Fibroblast of villous mesenchyme (primary cell): Measurements from ENCODE around the gene ARID1B. TPM values are rescaled to one million over a fixed set of nuclear protein-coding genes. Genes with fewer than 3 reads are reported as not detected.
A peak's percentile ranks its signal among the peaks of the same experiment; 100 is the strongest.

Source experiments
- DNase-seq: peaks from one replicate; pipeline ENCODE4 v3.0.0-alpha.2; 2010; ENCODE audit warnings: low read depth
- H3K4me3 ChIP-seq: 2 replicates; pipeline ENCODE4 v1.5.1; 2011; ENCODE audit warnings: low read depth, mild to moderate bottlenecking, low read length
- total RNA-seq: library from RNA; depleted of rRNA; stranded (reverse); fragments of >200 nt; gene quantifications from 2 replicates; pipeline ENCODE4 v1.2.3, GENCODE V29; 2012
- TF ChIP-seq, protein P1 (sequence below): IDR thresholded peaks from 2 replicates; pipeline ENCODE4 v1.5.1; 2012; ENCODE audit warnings: low read depth, mild to moderate bottlenecking, low read length; ENCODE audit not compliant: insufficient read depth

ARID1B gene
- total RNA-seq, 1 donor, result 41.0 TPM

DNA sequence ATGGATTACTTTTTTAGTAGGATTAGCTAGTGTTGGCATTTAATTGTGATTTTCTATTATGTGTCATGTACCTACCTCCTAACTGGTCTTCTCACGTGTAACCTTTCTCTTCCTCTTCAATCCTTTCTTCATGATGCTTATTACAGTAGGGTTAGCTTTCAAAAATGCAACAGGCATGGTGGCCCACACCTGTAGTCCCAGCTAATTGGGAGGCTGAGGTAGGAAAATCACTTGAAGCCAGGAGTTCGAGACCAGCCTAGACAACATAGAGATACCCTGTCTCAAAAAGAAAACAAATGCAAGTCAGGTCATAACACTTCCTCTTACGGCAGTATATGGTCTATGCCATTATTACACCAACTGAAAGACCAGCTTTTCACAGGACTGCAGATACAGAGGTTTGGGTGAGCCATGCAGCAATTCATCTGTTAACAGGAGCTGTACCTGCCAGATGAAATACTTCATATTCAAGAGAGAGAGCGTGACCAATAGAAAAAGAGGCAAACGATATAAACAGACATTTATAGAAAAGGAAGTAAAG is 351.1 kb downstream of the ARID1B start:
- no peak for DNase-seq
- TF ChIP-seq, protein P1, sequence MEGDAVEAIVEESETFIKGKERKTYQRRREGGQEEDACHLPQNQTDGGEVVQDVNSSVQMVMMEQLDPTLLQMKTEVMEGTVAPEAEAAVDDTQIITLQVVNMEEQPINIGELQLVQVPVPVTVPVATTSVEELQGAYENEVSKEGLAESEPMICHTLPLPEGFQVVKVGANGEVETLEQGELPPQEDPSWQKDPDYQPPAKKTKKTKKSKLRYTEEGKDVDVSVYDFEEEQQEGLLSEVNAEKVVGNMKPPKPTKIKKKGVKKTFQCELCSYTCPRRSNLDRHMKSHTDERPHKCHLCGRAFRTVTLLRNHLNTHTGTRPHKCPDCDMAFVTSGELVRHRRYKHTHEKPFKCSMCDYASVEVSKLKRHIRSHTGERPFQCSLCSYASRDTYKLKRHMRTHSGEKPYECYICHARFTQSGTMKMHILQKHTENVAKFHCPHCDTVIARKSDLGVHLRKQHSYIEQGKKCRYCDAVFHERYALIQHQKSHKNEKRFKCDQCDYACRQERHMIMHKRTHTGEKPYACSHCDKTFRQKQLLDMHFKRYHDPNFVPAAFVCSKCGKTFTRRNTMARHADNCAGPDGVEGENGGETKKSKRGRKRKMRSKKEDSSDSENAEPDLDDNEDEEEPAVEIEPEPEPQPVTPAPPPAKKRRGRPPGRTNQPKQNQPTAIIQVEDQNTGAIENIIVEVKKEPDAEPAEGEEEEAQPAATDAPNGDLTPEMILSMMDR, result no peak

DNA sequence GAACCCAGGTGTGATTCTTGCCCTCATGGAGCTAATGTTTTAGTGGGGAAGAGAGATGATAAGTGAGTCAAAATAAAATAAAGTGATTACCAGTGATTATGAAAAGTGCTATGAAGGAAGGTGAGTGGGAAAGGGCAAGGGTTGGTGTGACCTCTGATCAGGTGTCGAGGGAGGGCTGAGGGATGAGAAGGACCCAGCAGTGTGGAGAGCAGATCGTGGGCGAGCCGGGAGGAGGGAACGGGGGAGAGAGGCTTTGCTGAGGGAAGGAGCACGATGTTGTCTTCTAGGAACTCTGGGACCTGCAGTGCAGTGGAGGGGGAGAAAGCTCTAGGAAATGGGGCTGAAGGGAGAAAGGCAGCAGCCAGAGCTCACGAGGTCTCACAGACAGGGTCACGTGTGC is 354.1 kb downstream of the ARID1B start:
- H3K4me3 ChIP-seq, result no peak overlapping the region
- TF ChIP-seq, protein P1, result no peak
- no peak for DNase-seq

More for the DNA sequence above, 351.1 kb downstream of the ARID1B start:
- H3K4me3 ChIP-seq, result no peak overlapping the region

DNA sequence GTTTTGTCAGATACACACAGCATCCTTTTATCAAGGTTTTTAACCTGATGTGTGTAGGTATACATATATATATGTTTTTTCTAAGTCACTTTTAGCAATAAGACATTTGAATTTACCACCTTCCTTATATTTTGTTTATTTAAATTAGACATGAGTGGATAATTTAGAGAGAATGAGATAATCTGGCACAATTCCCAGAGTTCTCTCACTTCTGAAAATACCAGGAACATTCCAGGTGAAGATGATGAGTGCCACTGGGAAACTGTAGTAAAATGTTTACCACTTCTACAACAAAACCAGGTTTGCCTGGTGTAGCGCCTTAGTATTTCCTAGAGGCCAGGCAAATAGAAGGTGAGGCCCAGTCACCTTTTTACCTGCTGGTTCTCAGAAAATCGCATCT is 356.7 kb downstream of the ARID1B start:
- TF ChIP-seq, protein P1, result no peak
- H3K4me3 ChIP-seq, result no peak overlapping the region
- no peak for DNase-seq

DNA sequence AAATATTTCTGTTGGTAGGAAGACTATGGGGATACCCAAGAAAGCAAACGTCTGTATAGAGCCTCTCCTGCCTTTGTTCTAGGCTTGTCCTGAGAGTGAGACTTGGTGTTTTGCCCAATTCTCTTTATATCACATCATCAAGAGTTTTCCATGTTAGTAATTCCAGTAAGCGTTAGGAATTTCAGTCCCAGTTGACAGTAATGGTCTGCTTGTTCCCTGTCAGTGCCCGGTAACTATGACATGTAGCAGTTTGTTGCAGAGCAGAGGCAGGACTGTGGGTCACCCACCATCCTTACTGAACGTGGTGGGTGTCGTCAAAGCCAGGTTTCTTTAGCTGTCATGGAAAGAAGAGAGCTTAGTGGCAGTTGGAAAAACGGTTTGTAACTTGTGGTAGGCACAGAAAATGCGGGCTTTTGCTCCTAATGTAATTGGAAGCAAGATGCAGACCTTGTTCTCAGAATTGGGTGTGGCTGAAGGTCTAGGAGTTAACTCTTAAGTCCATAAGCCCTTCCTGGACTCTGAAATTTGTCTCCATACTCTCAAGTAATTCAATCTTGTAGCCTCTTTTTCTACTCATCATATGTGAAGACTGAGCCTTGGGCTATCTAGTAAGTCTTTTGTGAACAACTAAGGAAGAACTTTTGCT is 357.3 kb downstream of the ARID1B start:
- TF ChIP-seq, protein P1, result no peak
- no peak for DNase-seq

DNA sequence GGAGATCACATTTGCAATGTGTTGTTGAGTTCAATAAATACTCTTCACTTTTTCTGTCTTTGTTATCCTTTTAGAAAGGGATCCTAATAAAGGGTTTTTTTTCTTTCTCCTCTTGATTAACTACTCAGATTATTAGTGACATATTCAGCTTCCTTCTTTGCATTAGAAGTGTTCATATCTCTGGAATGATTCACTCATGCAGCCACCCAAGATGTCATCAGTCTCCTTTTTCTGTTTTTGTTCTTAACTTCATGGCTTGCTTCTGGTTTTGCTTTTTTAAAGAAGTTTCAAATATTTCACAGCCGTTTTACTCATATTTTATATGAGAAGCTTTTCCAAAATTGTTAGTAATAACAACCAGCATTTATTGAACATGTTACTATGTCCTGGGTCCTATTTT is 358.5 kb downstream of the ARID1B start:
- no peak for DNase-seq
- no peak overlapping the region for H3K4me3 ChIP-seq
- TF ChIP-seq, protein P1, result no peak

More for the DNA sequence above, 357.3 kb downstream of the ARID1B start:
- H3K4me3 ChIP-seq, result no peak overlapping the region

DNA sequence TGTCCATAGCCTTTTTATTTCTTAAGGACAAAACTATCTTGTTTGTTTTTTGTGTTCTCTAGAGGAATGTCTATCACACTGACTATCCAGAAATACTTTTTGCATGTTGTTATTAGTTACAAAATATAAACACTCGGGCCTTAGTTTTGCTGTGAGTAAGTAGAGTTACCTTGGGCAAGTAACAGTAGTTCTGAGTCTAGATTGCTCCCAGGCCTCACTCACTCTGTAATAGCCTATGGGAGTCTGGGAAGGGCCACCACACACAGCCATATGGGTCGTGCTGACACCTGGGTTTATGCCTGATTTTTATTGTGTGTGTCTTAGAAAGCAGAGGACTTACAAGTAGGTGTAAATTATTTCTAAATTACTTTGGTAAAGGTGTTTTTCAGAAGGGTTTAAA is 360.3 kb downstream of the ARID1B start:
- TF ChIP-seq, protein P1, result no peak
- no peak overlapping the region for H3K4me3 ChIP-seq
- DNase-seq, result peak; percentile 24
